OCI-LY3 (cell line): ENCODE measurements around the gene PRDM2.

Experiments
- H2AFZ ChIP-seq: fragments of 200-600, 300-600 bp; shearing (Covaris generic); 2 replicates; pipeline ENCODE4 v1.6.0; 2014; ENCODE audit warnings: antibody characterized with exemption, low read depth, low read length
- H3K27ac ChIP-seq: fragments of 200-600, 300-600 bp; sonication (generic); 2 replicates; pipeline ENCODE4 v1.5.1; 2014; ENCODE audit warnings: mild to moderate bottlenecking, low read length, moderate library complexity, mixed read lengths
- H3K27me3 ChIP-seq: fragments of 200-600, 300-600 bp; sonication (generic); 2 replicates; pipeline ENCODE4 v1.6.1; 2014; ENCODE audit warnings: low read depth, low read length, mixed read lengths
- H3K36me3 ChIP-seq: fragments of 200-600, 300-600 bp; sonication (generic); replicated peaks from 2 replicates; pipeline ENCODE3; 2014; ENCODE audit warnings: low read depth, low read length, mixed read lengths
- H3K4me1 ChIP-seq: fragments of 300-600, 200-600 bp; sonication (generic); 2 replicates; pipeline ENCODE4 v1.6.1; 2014; ENCODE audit warnings: low read length, mixed read lengths
- H3K4me2 ChIP-seq: fragments of 200-600, 300-600 bp; sonication (generic); 2 replicates; pipeline ENCODE4 v1.6.1; 2014; ENCODE audit warnings: low read length, mixed read lengths
- H3K4me3 ChIP-seq: fragments of 300-600, 200-600 bp; sonication (generic); 2 replicates; pipeline ENCODE4 v1.5.1; 2014; ENCODE audit warnings: antibody characterized with exemption, mild to moderate bottlenecking, low read length, moderate library complexity
- H3K79me2 ChIP-seq: fragments of 300-600, 200-600 bp; shearing (Covaris generic); 2 replicates; pipeline ENCODE4 v1.6.1; 2014; ENCODE audit warnings: mild to moderate bottlenecking, low read length, mixed read lengths
- H3K9ac ChIP-seq: fragments of 300-600, 200-600 bp; shearing (Covaris generic); 2 replicates; pipeline ENCODE4 v1.6.0; 2014; ENCODE audit warnings: mild to moderate bottlenecking, low read length, moderate library complexity
- H3K9me3 ChIP-seq: fragments of 200-600, 300-600 bp; shearing (Covaris generic); 2 replicates; pipeline ENCODE4 v1.6.1; 2014; ENCODE audit warnings: low read length, mixed read lengths; ENCODE audit not compliant: insufficient read depth
- H4K20me1 ChIP-seq: fragments of 200-600, 300-600 bp; sonication (generic); 2 replicates; pipeline ENCODE4 v1.6.1; 2016; ENCODE audit warnings: low read length, mixed read lengths; ENCODE audit not compliant: insufficient read depth
- CTCF ChIP-seq: fragments of 200-600, 300-600 bp; sonication (generic); IDR thresholded peaks from 2 replicates; pipeline ENCODE4 v1.5.1; 2014; ENCODE audit warnings: antibody characterized with exemption, low read length, low read depth
- EZH2phosphoT487 ChIP-seq: fragments of 200-600 bp; shearing (Covaris generic); IDR thresholded peaks from 2 replicates; pipeline ENCODE4 v1.6.1; 2018; ENCODE audit warnings: antibody characterized with exemption, mixed run types, low read depth

The PRDM2 gene

GRCh38 chr1:13788795-13789194, 88.8 kb downstream of the PRDM2 start:
- H3K9ac ChIP-seq: no peak overlapping the region
- no peaks in the 10 kb centered on the region for H3K27me3 ChIP-seq
- peak overlapping the region; percentile 98; the same call in 1 of the 2 replicates for H3K4me3 ChIP-seq
- no peak overlapping the region for H2AFZ ChIP-seq
- peak overlapping the region; percentile 93 for H3K4me2 ChIP-seq
- peak; percentile 18; the same call in 1 of the 2 replicates for TF ChIP-seq CTCF
- no peak for TF ChIP-seq EZH2phosphoT487
- H3K79me2 ChIP-seq: peaks cover 100% of the 10 kb centered on the region
- H3K9me3 ChIP-seq: no peaks in the 10 kb centered on the region
- H3K27ac ChIP-seq: peak overlapping the region; percentile 37
- H3K36me3 ChIP-seq: peaks cover 83% of the 10 kb centered on the region
- H4K20me1 ChIP-seq: peaks cover 100% of the 10 kb centered on the region
- peaks cover 76% of the 10 kb centered on the region for H3K4me1 ChIP-seq

- H4K20me1 ChIP-seq: peaks cover 100% of the 10 kb centered on the region
- no peak overlapping the region for H3K4me3 ChIP-seq
These were observed 90.5 kb downstream of the PRDM2 start for GRCh38 chr1:13790290-13791030.

GRCh38 chr1:13792419-13792818, 92.4 kb downstream of the PRDM2 start:
- Histone ChIP-seq H3K4me3 (peak overlapping the region; percentile 27; the same call in 1 of the 2 replicates), H3K4me2 (peak overlapping the region; percentile 61), H3K27ac (peak overlapping the region; percentile 88), H3K36me3 (peaks cover 75% of the 10 kb centered on the region), H3K9me3 (no peaks in the 10 kb centered on the region), H3K9ac (no peak overlapping the region), H4K20me1 (peaks cover 100% of the 10 kb centered on the region), H3K4me1 (peaks cover 99% of the 10 kb centered on the region), H2AFZ (no peak overlapping the region), H3K27me3 (no peaks in the 10 kb centered on the region), H3K79me2 (peaks cover 99% of the 10 kb centered on the region)
- no peak for TF ChIP-seq CTCF
- TF ChIP-seq EZH2phosphoT487: no peak

More at GRCh38 chr1:13790290-13791030, 90.5 kb downstream of the PRDM2 start:
- Histone ChIP-seq H3K9me3 (no peaks in the 10 kb centered on the region), H3K27me3 (no peaks in the 10 kb centered on the region), H3K27ac (peak overlapping the region; percentile 27), H3K9ac (no peak overlapping the region), H3K36me3 (peaks cover 79% of the 10 kb centered on the region), H3K4me2 (peak overlapping the region; percentile 61), H3K4me1 (peaks cover 92% of the 10 kb centered on the region), H3K79me2 (peaks cover 99% of the 10 kb centered on the region), H2AFZ (no peak overlapping the region)
- TF ChIP-seq EZH2phosphoT487 (no peak), CTCF (no peak)

GRCh38 chr1:13793088-13793730, 93.2 kb downstream of the PRDM2 start:
- H3K4me2 ChIP-seq: peak overlapping the region; percentile 61
- no peak overlapping the region for H2AFZ ChIP-seq
- H3K36me3 ChIP-seq: peaks cover 73% of the 10 kb centered on the region
- H3K27ac ChIP-seq: peak overlapping the region; percentile 88
- peaks cover 100% of the 10 kb centered on the region for H4K20me1 ChIP-seq
- no peaks in the 10 kb centered on the region for H3K9me3 ChIP-seq
- H3K79me2 ChIP-seq: peaks cover 99% of the 10 kb centered on the region
- H3K27me3 ChIP-seq: no peaks in the 10 kb centered on the region
- peaks cover 100% of the 10 kb centered on the region for H3K4me1 ChIP-seq
- TF ChIP-seq CTCF (no peak), EZH2phosphoT487 (no peak)
- H3K4me3 ChIP-seq: peak overlapping the region; percentile 27; the same call in 1 of the 2 replicates
- peak overlapping the region; percentile 22; the same call in 1 of the 2 replicates for H3K9ac ChIP-seq
